Measurements from ENCODE around the gene FLT1.

Gene FLT1

GRCh38 chr13:28463481-28463880 is 31.4 kb downstream of the FLT1 start:
- DNase-seq (ENCODE audit: low spot score), result no peak
- FAIRE-seq, result no peak

- DNase-seq (ENCODE audit: low spot score) (no peak), FAIRE-seq (no peak)
Measured at GRCh38 chr13:28459911-28460310, 35.0 kb downstream of the FLT1 start.

DNA sequence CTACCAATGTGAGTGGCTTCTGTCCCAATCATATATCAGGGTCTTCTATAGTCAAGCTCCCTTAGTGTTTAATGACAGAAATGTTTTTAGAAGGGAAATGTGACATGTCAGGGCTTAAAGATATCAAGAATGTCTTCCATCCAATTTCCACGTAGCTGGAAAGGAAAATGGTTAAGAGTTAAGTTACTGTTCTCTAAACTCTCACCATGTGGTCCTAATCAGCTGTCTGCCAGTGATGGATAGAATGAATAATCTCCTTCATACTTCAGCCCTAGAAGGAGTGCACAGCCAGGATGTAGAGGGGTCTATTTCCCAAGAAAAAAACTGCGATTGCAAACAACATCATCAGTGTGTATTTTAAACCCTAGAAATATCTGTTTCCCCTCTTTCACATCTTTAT is 36.3 kb downstream of the FLT1 start:
- no peak for DNase-seq (ENCODE audit: low spot score)
- no peak for FAIRE-seq

DNA sequence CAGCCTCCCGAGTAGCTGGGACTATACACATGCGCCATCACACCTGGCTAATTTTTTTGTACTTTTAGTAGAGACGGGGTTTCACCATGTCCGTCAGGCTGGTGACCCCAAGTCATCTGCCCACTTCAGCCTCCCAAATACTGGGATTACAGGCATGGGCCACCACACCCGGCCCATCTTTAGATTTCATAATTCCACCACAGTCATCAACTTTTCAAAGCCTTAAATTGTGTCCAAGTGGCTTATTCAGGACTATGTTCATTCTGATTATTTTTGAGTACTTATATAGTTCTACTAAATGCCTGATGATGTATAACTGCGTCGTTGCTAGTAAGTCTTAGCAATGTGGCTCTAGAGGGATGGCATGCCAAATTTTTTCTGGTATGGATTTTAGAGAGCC is 36.9 kb downstream of the FLT1 start:
- DNase-seq (ENCODE audit: low spot score), result no peak
- no peak for FAIRE-seq

DNA sequence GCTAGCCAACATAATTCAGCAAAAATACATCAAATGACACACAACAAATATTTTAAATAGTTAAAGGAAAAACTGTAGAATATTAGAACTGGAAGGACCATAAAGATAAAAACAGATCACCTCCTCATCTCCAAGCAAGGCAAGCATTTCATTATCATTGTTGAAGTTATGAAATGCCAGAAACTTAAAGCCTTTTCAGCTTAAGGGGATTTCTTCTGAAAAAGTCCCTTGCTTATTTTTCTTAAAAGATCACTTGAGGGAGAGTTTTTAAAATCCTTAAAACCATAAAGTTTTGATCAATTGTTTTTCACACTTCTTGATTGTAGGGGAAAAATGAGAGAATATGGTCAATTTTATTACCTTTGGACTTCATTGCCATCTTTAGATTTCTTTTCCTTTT is 37.4 kb downstream of the FLT1 start:
- FAIRE-seq, result no peak
- no peak for DNase-seq (ENCODE audit: low spot score)

DNA sequence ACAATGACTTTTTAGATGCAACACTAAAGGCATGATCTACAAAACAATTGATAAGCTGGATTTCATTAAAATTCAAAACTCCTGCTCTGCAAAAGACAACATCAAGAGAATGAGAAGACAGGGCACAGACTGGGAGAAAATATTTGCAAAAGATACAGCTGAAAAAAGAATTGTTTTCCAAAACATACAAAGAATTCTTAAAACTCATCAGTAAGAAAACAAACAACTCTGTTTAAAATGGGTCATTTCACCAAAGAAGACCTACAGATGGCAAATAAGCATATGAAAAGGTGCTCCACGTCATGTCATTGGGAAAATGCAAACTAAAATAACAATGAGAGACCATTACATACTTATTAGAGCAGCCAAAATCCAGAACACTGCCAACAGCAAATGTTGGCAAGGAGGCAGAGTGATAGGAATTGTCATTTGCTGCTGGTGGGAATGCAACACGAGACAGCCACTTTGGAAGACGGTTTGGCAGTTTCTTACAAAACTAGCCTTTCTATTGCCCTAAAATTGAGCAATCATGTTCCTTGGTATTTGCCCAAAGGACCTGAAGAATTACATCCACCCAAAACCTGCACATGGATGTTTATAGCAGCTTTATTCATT is 39.2 kb downstream of the FLT1 start:
- no peak for FAIRE-seq
- no peak for DNase-seq (ENCODE audit: low spot score)

GRCh38 chr13:28452755-28453154 is 42.2 kb downstream of the FLT1 start:
- DNase-seq (ENCODE audit: low spot score), result no peak

GRCh38 chr13:28451482-28452217 is 43.3 kb downstream of the FLT1 start:
- DNase-seq (ENCODE audit: low spot score) (no peak), FAIRE-seq (no peak)

More at GRCh38 chr13:28452755-28453154, 42.2 kb downstream of the FLT1 start:
- FAIRE-seq, result no peak

DNA sequence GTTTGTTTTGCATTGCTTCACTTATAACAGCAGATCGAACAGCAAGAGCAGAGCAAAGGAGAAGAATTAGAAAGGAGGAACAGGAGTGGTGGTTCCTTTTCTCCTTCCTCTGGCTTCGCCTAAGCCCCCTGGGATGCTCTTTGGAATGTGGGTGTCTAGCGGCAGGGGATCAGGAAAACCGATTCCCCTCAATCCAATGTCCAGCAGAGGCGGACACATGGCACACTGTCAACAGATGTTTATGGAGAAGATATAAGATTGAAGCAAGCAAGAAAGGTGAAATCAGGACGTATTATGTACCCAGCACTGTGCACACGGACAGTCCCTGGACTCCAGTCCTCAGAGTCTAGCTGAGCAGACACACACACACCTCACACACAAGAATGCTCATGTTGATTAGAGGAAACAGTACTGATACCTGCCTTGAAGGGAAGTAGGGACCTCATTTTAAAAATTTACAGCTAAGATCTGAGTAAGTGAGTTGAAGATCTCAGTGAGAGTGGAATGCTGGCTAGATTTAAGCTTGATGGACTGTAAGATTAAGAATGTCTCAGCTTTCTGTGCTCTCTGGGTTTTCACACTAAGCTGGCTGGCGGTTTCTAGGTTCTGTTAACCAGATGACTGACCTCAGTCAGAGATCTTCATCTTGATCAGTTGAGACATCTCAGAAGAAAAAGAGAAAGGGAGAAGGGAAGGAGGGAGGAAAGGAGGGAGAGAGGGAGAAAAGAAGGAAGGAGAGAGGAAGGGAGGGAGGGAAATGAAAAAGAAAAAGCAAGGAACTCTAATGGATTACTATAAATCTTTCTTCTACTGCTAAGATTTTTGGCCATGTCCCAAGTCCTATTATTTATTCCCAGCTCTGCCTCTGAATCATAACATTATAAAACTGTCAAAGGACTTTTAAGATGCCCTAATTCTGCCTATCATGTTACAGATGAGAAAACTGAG is 44.8 kb downstream of the FLT1 start:
- no peak for DNase-seq (ENCODE audit: low spot score)
- no peak for FAIRE-seq

- no peak for DNase-seq (ENCODE audit: low spot score)
- no peak for FAIRE-seq
Measured at GRCh38 chr13:28448651-28449358, 46.1 kb downstream of the FLT1 start.

DNA sequence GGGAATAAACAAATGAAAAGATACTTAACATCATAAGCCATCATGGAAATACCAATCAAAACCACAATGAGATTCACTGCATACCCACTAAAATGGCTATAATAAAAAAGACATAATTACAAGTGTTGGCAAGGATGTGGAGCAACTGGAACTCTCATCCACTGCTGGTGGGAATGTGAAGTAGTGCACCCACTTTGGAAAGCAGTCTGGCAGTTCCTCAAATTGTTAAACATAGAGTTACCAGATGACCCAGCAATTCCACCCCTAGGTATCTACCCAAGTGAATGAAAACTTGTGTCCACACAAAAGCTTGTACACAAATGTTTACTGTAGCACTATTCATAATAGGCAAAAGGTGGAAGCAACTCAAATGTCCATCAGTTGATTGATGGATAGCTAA is 46.9 kb downstream of the FLT1 start:
- DNase-seq (ENCODE audit: low spot score) (no peak), FAIRE-seq (no peak)

- no peak for DNase-seq (ENCODE audit: low spot score)
- FAIRE-seq, result no peak
Measured at GRCh38 chr13:28447206-28447605, 47.7 kb downstream of the FLT1 start.

GRCh38 chr13:28442839-28443238 is 52.1 kb downstream of the FLT1 start:
- FAIRE-seq (no peak), DNase-seq (ENCODE audit: low spot score) (no peak)

DNA sequence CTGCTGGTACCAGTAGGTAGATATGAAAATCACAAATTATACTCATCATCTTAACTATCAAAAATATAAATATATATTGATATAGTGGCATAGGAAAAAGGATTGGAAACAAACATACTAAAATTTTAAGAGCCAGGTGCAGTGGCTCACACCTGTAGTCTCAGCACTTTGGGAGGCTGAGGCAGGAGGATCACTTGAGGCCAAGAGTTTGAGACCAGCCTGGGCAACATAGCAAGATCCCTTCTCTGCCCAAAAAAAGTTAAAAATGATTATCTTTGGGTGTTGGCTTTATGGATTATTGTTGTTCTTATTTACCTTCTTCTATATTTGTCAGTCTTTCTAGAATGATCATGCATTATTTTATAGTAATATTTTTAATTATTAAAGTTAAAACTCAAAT is 53.4 kb downstream of the FLT1 start:
- no peak for FAIRE-seq

DNA sequence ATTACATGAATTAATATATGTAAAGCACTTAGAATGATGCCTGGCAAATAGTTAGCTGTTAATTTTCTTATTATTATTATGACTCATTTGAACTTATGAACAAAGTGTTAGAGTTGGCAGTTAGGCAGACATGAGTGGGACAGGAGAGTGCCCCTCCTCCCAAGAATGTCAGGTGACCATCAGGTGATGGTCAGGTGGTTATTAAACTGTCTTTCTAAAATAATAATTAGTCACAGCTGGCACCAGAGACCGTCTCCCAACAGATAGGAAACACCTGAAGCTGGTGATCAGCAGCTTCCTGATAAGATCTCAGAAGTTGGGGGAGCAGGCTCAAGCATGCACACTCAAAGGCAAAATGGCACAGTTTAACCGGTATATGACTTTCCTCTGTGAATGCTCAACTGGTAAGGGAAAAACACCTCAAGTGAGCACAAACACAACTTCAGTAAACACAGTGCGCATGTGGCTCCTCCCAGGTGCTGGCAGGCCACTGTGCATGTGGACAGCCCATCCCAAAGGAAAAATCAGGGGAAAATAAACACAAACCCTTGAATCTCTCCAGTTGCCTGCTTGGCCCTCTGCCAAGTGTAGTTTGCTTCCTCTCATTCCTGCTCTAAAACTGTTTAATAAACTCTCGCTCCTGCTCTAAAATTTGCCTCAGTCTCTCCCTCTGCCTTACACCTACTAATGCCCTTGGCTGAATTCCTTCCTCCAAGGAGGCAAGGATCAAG is 54.0 kb downstream of the FLT1 start:
- FAIRE-seq, result no peak
- no peak for DNase-seq (ENCODE audit: low spot score)

More for the DNA sequence above, 53.4 kb downstream of the FLT1 start:
- no peak for DNase-seq (ENCODE audit: low spot score)

GRCh38 chr13:28438598-28439334 is 56.2 kb downstream of the FLT1 start:
- no peak for FAIRE-seq
- no peak for DNase-seq (ENCODE audit: low spot score)

DNA sequence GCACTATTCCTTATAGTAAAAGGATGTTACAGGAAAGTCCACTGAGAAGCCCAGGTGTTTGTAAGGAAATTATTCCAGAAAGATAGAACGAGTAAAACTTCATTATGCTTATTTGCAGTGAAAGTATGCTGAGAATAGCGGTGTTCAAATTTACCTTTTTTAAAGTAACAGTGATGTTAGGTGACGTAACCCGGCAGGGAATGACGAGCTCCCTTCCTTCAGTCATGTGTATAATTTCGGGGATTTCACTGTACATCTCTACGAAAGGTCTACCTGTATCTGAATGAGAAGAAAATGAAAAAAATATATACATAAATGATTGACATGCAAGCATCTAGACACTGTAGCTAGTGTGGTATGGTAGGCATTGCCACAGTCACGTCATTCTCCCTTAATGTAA is 56.9 kb downstream of the FLT1 start:
- DNase-seq (ENCODE audit: low spot score) (no peak), FAIRE-seq (no peak)

GRCh38 chr13:28435917-28436316 is 59.0 kb downstream of the FLT1 start:
- no peak for FAIRE-seq

DNA sequence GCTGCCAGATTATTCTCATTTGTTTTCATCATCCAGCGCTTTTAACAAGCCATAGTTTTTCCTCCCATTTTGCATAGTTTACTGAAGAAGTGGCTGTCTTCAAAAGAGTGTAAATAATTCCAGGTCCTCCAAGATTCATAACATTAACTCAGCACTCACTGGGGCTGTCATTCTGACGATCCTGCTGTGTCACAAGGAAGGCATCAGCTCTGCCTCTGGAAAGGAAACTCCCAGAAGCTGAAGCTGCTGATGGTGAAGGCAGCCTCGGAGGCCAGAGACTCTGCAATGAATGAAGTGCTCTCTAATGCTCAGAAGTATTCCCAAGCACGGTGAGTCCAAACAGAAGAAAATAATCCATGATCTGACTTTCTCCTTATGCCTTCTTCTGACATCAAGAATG is 60.0 kb downstream of the FLT1 start:
- FAIRE-seq (no peak), DNase-seq (ENCODE audit: low spot score) (no peak)

More at GRCh38 chr13:28435917-28436316, 59.0 kb downstream of the FLT1 start:
- DNase-seq (ENCODE audit: low spot score), result no peak

Data from RCC 7860 (cell line).